ENCODE data around the gene ROM1.

DNA sequence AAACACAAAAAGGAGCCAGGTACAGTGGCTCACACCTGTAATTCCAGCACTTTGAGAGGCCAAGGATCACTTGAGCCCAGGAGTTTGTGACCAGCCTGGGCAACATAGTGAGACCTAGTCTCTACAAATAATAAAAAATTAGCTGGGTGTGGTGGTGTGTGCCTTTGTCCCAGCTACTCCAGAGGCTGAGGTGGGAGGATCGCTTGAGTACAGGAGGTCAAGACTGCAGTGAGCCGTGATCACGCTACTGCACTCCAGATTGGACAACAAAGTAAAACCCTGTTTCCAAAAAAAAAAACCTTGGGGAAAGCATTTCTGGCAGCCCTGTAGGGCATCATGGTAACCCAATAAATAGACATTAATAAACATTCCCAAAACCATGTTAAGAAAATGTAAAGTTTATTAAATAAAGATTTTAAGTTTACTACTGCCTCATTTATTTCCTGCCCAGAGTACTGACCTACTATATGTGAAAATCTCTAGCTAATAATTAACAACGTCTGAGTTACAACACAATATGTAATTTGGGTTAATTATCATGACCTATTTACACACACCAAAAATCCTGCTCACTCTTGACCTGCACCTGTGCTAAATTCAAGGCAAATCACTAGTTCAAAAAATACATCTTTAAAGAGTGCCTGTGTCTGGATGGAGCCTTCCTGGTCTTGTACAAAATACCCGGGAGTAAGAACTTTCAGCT, 47.8 kb upstream of the ROM1 start:
- TF ChIP-seq, protein P1, sequence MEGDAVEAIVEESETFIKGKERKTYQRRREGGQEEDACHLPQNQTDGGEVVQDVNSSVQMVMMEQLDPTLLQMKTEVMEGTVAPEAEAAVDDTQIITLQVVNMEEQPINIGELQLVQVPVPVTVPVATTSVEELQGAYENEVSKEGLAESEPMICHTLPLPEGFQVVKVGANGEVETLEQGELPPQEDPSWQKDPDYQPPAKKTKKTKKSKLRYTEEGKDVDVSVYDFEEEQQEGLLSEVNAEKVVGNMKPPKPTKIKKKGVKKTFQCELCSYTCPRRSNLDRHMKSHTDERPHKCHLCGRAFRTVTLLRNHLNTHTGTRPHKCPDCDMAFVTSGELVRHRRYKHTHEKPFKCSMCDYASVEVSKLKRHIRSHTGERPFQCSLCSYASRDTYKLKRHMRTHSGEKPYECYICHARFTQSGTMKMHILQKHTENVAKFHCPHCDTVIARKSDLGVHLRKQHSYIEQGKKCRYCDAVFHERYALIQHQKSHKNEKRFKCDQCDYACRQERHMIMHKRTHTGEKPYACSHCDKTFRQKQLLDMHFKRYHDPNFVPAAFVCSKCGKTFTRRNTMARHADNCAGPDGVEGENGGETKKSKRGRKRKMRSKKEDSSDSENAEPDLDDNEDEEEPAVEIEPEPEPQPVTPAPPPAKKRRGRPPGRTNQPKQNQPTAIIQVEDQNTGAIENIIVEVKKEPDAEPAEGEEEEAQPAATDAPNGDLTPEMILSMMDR (IDR thresholded peaks at IDR 0.05), result no peak
- no peak for TF ChIP-seq EP300 (IDR thresholded peaks at IDR 0.05)

Data from gastroesophageal sphincter (tissue), 3 donors.